K562 (cell line): ENCODE measurements around the gene DMD.

ENCODE experiments used
- ETV5 ChIP-seq: sonication (generic); formaldehyde crosslinking; IDR thresholded peaks from 2 replicates; pipeline ENCODE4 v1.4.0; 2020; ENCODE audit warnings: low read depth, mild to moderate bottlenecking, missing genetic modification reagents
- MAZ ChIP-seq, 2 experiments: fragments of 450-650 bp in 1 of 2; sonication (generic) in 1 of 2; formaldehyde crosslinking; IDR thresholded peaks in 1 of 2; conservative IDR thresholded peaks in 1 of 2; 2 replicates each; pipeline versions ENCODE4 v1.4.0 to v1.5.0; 2020; ENCODE audit warnings: mild to moderate bottlenecking in 1 of 2, missing genetic modification reagents in 1 of 2
- POLR2A ChIP-seq: fragments of 450-650 bp; conservative IDR thresholded peaks from 2 replicates; pipeline ENCODE4 v1.6.1; 2016
- ZFP1 ChIP-seq: fragments of 450-650 bp; formaldehyde crosslinking; IDR thresholded peaks from 2 replicates; pipeline ENCODE4 v1.4.0; 2020; ENCODE audit warnings: mild to moderate bottlenecking, mixed read lengths
- TF ChIP-seq, protein P1 (sequence below), 3 experiments: IDR thresholded peaks in 2 of 3; conservative IDR thresholded peaks in 1 of 3; 2 replicates each; pipeline ENCODE4 v1.5.1; 2011 to 2012; ENCODE audit warnings: low read length in 3 of 3, mild to moderate bottlenecking in 3 of 3, control low read depth in 2 of 3, improper control_type of control experiment in 1 of 3, inconsistent platforms in 1 of 3, low read depth in 1 of 3, mixed read lengths in 1 of 3, moderate library complexity in 1 of 3; ENCODE audit not compliant: insufficient read depth in 2 of 3
- TF ChIP-seq, protein P2 (sequence below): sonication (generic); formaldehyde crosslinking; IDR thresholded peaks from 2 replicates; pipeline ENCODE4 v1.8.0; 2023; ENCODE audit warnings: mild to moderate bottlenecking, missing genetic modification reagents

DNA sequence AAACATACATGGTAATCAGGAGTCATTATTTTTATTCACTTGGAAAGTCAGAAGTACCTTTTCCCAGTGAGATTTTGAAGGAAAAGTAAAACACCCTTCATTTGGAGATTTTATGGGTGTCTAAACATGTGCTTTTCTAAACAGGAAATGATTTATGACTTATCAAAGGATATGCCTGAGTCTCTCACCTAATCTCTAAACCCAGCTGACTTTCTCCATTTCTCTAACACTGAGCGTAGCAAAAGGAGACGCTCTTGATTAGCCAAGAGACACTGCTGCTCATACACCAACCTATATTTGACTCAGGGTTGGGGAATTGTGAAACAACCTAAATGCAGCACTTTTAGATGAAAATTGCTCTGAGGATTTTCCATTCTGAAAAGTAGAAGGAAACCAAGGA is 1671.0 kb downstream of the DMD start:
- TF ChIP-seq MAZ (CRISPR knock-in tag; conservative IDR thresholded peaks at IDR 0.05 in 1 of 2, IDR thresholded peaks at IDR 0.05 in 1 of 2) (no peak), ZFP1 (no peak), ETV5 (CRISPR knock-in tag) (no peak), POLR2A (no peak)
- TF ChIP-seq, protein P1, sequence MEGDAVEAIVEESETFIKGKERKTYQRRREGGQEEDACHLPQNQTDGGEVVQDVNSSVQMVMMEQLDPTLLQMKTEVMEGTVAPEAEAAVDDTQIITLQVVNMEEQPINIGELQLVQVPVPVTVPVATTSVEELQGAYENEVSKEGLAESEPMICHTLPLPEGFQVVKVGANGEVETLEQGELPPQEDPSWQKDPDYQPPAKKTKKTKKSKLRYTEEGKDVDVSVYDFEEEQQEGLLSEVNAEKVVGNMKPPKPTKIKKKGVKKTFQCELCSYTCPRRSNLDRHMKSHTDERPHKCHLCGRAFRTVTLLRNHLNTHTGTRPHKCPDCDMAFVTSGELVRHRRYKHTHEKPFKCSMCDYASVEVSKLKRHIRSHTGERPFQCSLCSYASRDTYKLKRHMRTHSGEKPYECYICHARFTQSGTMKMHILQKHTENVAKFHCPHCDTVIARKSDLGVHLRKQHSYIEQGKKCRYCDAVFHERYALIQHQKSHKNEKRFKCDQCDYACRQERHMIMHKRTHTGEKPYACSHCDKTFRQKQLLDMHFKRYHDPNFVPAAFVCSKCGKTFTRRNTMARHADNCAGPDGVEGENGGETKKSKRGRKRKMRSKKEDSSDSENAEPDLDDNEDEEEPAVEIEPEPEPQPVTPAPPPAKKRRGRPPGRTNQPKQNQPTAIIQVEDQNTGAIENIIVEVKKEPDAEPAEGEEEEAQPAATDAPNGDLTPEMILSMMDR (IDR thresholded peaks at IDR 0.05 in 2 of 3, conservative IDR thresholded peaks at IDR 0.05 in 1 of 3; ENCODE audit: insufficient read depth in 2 of 3, low read depth in 1 of 3, low read length in 3 of 3) = no peak
- TF ChIP-seq, protein P2, sequence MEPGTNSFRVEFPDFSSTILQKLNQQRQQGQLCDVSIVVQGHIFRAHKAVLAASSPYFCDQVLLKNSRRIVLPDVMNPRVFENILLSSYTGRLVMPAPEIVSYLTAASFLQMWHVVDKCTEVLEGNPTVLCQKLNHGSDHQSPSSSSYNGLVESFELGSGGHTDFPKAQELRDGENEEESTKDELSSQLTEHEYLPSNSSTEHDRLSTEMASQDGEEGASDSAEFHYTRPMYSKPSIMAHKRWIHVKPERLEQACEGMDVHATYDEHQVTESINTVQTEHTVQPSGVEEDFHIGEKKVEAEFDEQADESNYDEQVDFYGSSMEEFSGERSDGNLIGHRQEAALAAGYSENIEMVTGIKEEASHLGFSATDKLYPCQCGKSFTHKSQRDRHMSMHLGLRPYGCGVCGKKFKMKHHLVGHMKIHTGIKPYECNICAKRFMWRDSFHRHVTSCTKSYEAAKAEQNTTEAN (CRISPR knock-in tag) = no peak
